ENCODE data around the gene HIF1A.

Gene HIF1A

GRCh38 chr14:61673305-61673704 is 22.0 kb upstream of the HIF1A start:
- Histone ChIP-seq H3K9me3 (ENCODE audit: control insufficient read depth, low read length) (no peaks in the 10 kb centered on the region), H3K4me3 (ENCODE audit: extremely low read depth, insufficient read depth, low read length, poor library complexity, severe bottlenecking) (no peak overlapping the region), H3K4me1 (ENCODE audit: control insufficient read depth, insufficient read depth, low read length, poor library complexity, severe bottlenecking) (peaks cover 10% of the 10 kb centered on the region), H3K27ac (ENCODE audit: low read depth, low read length, severe bottlenecking) (no peak overlapping the region), H3K36me3 (ENCODE audit: control insufficient read depth, insufficient read depth, low read length) (no peaks in the 10 kb centered on the region)
- no CpG with 5 or more reads among the region's 5 CpGs for WGBS, 2 experiments (ENCODE audit: insufficient coverage in 2 of 2)

DNA sequence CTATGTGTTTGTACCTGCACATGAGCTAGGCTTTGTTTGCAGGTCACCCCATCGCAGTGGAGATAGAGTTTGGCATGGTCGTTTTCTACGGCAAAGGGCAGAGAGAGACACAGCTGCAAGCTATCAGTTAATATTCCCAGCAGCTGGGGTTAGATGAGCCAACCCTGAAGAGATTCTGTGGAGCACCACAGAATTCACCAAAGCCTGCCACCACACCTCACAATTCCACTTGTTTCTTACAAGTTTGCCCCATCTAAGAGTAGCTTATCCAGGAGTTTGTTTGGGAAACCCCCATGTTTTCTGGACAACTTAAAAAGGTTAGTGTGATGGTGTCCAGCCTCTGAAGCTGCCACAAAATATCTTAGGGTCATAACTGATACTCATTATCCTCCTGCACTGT is 20.0 kb upstream of the HIF1A start:
- Histone ChIP-seq H3K4me3 (ENCODE audit: extremely low read depth, insufficient read depth, low read length, poor library complexity, severe bottlenecking) (no peak overlapping the region), H3K36me3 (ENCODE audit: control insufficient read depth, insufficient read depth, low read length) (no peaks in the 10 kb centered on the region), H3K9me3 (ENCODE audit: control insufficient read depth, low read length) (no peaks in the 10 kb centered on the region), H3K27ac (ENCODE audit: low read depth, low read length, severe bottlenecking) (no peak overlapping the region), H3K4me1 (ENCODE audit: control insufficient read depth, insufficient read depth, low read length, poor library complexity, severe bottlenecking) (peaks cover 6% of the 10 kb centered on the region)
- WGBS, 2 experiments (ENCODE audit: insufficient coverage in 2 of 2): 89% methylated on average over 3 of the region's 3 CpGs; no CpG with 5 or more reads in 1 of the 2 experiments

DNA sequence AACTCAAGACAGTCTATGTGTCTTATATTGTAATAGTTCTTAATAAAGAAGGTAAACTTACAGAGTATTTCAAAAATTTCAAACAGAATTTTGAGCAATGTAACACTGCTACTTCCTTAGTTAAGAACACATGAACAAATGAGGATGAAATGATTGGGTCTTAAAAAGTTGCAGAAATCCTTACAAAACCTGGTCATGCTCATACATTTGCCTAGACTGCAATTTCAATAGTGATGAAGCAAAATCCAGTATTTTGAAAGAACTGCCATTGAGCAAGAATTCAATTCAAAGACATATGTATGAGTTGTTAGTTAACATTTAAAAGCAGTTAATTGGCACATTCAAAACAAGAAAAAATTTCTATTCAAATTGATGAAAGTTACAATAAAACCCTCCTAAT is 17.8 kb upstream of the HIF1A start:
- H3K4me1 ChIP-seq (ENCODE audit: control insufficient read depth, insufficient read depth, low read length, poor library complexity, severe bottlenecking): peaks cover 6% of the 10 kb centered on the region
- no peak overlapping the region for H3K27ac ChIP-seq (ENCODE audit: low read depth, low read length, severe bottlenecking)
- H3K9me3 ChIP-seq (ENCODE audit: control insufficient read depth, low read length): no peaks in the 10 kb centered on the region
- no peaks in the 10 kb centered on the region for H3K36me3 ChIP-seq (ENCODE audit: control insufficient read depth, insufficient read depth, low read length)
- no peak overlapping the region for H3K4me3 ChIP-seq (ENCODE audit: extremely low read depth, insufficient read depth, low read length, poor library complexity, severe bottlenecking)

DNA sequence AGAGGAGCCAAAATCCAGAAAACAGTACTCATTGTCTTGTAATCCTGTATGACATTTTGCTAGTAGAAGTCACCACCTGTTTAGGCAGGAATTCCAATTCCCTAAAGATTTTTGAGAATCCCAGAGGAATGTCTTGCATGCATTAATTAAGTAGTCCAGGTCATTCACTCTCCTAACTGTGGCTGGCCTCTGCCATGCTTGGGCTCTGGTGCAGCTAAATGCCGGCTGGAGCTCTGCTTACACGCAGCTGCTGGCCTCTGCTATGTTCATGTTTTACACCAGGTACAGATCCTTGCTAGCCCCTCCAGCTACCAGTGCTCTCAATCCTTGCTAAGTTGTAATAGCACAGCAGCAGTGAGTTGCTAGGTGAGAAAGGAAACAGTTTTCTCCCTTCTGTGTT is 16.3 kb upstream of the HIF1A start:
- H3K36me3 ChIP-seq (ENCODE audit: control insufficient read depth, insufficient read depth, low read length): no peaks in the 10 kb centered on the region
- H3K27ac ChIP-seq (ENCODE audit: low read depth, low read length, severe bottlenecking): peak overlapping the region; percentile 55
- H3K4me3 ChIP-seq (ENCODE audit: extremely low read depth, insufficient read depth, low read length, poor library complexity, severe bottlenecking): no peak overlapping the region
- no peaks in the 10 kb centered on the region for H3K9me3 ChIP-seq (ENCODE audit: control insufficient read depth, low read length)
- H3K4me1 ChIP-seq (ENCODE audit: control insufficient read depth, insufficient read depth, low read length, poor library complexity, severe bottlenecking): no peaks in the 10 kb centered on the region
- WGBS, 2 experiments (ENCODE audit: insufficient coverage in 2 of 2): 16 to 35% methylated on average over 2 of the region's 2 CpGs

DNA sequence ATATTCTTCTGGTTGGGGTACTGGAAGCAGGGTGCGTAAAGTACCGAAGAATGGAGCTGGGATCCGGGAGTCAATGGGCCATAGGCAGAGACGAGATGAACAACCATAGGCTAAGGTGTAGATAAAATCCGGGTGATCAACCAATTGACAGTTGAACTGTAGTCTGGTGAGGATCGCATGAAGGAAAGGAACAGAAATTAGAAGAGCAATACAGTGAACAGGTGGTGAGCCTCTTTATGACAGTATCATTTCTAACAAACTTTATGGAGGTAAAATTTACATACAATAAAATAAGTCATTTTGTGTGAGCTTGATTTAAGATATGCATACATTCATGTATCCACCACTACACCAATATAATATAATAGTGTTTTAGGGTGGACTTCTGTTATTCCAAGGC is 13.9 kb upstream of the HIF1A start:
- WGBS, 2 experiments (ENCODE audit: insufficient coverage in 2 of 2): 97 to 98% methylated on average over 6 of the region's 6 CpGs
- Histone ChIP-seq H3K9me3 (ENCODE audit: control insufficient read depth, low read length) (no peaks in the 10 kb centered on the region), H3K27ac (ENCODE audit: low read depth, low read length, severe bottlenecking) (no peak overlapping the region), H3K4me3 (ENCODE audit: extremely low read depth, insufficient read depth, low read length, poor library complexity, severe bottlenecking) (no peak overlapping the region), H3K36me3 (ENCODE audit: control insufficient read depth, insufficient read depth, low read length) (no peaks in the 10 kb centered on the region), H3K4me1 (ENCODE audit: control insufficient read depth, insufficient read depth, low read length, poor library complexity, severe bottlenecking) (no peaks in the 10 kb centered on the region)

DNA sequence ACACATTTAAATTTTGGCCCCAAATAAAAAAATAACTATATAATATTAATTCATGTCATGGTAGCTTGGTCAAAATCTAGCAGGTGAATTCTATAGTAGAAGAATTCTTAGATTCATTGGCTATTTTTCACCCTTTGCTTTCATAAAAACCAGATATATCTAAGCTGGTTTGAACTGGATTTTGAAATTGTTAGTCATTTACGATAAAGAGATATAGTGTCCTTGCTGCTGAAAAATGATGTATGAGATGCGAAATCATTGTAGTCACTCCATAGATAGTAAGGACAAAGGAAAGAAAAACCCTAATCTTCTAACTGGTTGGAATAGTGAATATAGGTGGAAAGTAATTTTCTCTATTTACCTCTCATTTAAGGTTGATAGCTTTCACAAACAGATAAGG is 12.2 kb upstream of the HIF1A start:
- no peak overlapping the region for H3K4me3 ChIP-seq (ENCODE audit: extremely low read depth, insufficient read depth, low read length, poor library complexity, severe bottlenecking)
- H3K36me3 ChIP-seq (ENCODE audit: control insufficient read depth, insufficient read depth, low read length): no peaks in the 10 kb centered on the region
- no peak overlapping the region for H3K27ac ChIP-seq (ENCODE audit: low read depth, low read length, severe bottlenecking)
- no CpG with 5 or more reads among the region's 2 CpGs for WGBS, 2 experiments (ENCODE audit: insufficient coverage in 2 of 2)
- H3K9me3 ChIP-seq (ENCODE audit: control insufficient read depth, low read length): no peaks in the 10 kb centered on the region
- H3K4me1 ChIP-seq (ENCODE audit: control insufficient read depth, insufficient read depth, low read length, poor library complexity, severe bottlenecking): no peaks in the 10 kb centered on the region

DNA sequence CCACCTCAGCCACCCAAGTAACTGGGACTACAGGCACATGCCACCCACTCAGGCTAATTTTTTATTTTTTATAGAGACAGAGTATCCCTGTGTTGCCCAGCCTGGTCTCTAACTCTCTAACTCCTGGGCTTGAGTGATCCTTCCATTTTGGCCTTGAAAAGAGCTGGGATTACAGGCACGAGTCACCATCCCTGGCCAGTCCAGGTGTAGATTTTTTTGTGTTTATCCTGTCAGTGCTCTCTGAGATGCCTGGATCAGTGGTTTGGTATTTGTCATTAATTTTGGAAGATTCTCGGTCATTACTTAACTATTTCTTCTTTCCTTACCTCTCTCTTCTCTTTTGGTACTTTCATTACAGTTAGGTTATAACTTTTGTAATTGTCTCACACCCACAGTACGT is 5.3 kb upstream of the HIF1A start:
- H3K27ac ChIP-seq (ENCODE audit: low read depth, low read length, severe bottlenecking): no peak overlapping the region
- H3K4me1 ChIP-seq (ENCODE audit: control insufficient read depth, insufficient read depth, low read length, poor library complexity, severe bottlenecking): peaks cover 5% of the 10 kb centered on the region
- no peaks in the 10 kb centered on the region for H3K36me3 ChIP-seq (ENCODE audit: control insufficient read depth, insufficient read depth, low read length)
- no peaks in the 10 kb centered on the region for H3K9me3 ChIP-seq (ENCODE audit: control insufficient read depth, low read length)
- WGBS, 2 experiments (ENCODE audit: insufficient coverage in 2 of 2): 100% methylated on average over 1 of the region's 3 CpGs
- H3K4me3 ChIP-seq (ENCODE audit: extremely low read depth, insufficient read depth, low read length, poor library complexity, severe bottlenecking): no peak overlapping the region

GRCh38 chr14:61690982-61691381 is 4.3 kb upstream of the HIF1A start:
- H3K4me1 ChIP-seq (ENCODE audit: control insufficient read depth, insufficient read depth, low read length, poor library complexity, severe bottlenecking): peaks cover 5% of the 10 kb centered on the region
- H3K9me3 ChIP-seq (ENCODE audit: control insufficient read depth, low read length): no peaks in the 10 kb centered on the region
- H3K27ac ChIP-seq (ENCODE audit: low read depth, low read length, severe bottlenecking): peak overlapping the region; percentile 61
- 50 to 80% methylated on average over 1 of the region's 2 CpGs for WGBS, 2 experiments (ENCODE audit: insufficient coverage in 2 of 2)
- H3K4me3 ChIP-seq (ENCODE audit: extremely low read depth, insufficient read depth, low read length, poor library complexity, severe bottlenecking): no peak overlapping the region
- no peaks in the 10 kb centered on the region for H3K36me3 ChIP-seq (ENCODE audit: control insufficient read depth, insufficient read depth, low read length)

DNA sequence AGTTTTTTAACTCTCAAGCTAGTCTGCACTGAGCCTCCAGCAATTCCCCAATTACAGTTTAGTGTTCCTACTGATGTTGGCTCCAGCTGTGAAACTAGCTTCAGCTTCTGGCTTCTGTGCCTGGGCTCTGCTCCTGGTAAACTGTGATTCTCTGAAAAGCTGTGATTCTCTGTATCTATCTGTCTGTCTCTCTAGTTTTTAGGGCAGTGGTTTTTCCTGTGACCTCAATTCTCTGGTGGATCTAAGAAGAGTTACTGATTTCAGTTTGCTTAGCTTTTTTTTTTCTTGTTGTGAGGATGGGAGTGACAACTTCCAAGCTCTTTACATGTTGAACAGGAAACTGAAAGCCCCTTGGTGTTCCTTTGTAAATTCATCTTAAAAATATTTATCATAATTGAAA is 3.8 kb upstream of the HIF1A start:
- peak overlapping the region; percentile 61 for H3K27ac ChIP-seq (ENCODE audit: low read depth, low read length, severe bottlenecking)

GRCh38 chr14:61694039-61694438 is 1.3 kb upstream of the HIF1A start:
- H3K4me3 ChIP-seq (ENCODE audit: extremely low read depth, insufficient read depth, low read length, poor library complexity, severe bottlenecking): no peak overlapping the region
- H3K36me3 ChIP-seq (ENCODE audit: control insufficient read depth, insufficient read depth, low read length): peaks cover 4% of the 10 kb centered on the region
- 95 to 100% methylated on average over 4 of the region's 6 CpGs for WGBS, 2 experiments (ENCODE audit: insufficient coverage in 2 of 2)
- H3K9me3 ChIP-seq (ENCODE audit: control insufficient read depth, low read length): no peaks in the 10 kb centered on the region
- no peak overlapping the region for H3K27ac ChIP-seq (ENCODE audit: low read depth, low read length, severe bottlenecking)
- peaks cover 10% of the 10 kb centered on the region for H3K4me1 ChIP-seq (ENCODE audit: control insufficient read depth, insufficient read depth, low read length, poor library complexity, severe bottlenecking)

More for the DNA sequence above, 3.8 kb upstream of the HIF1A start:
- no peaks in the 10 kb centered on the region for H3K36me3 ChIP-seq (ENCODE audit: control insufficient read depth, insufficient read depth, low read length)
- H3K4me3 ChIP-seq (ENCODE audit: extremely low read depth, insufficient read depth, low read length, poor library complexity, severe bottlenecking): no peak overlapping the region
- H3K9me3 ChIP-seq (ENCODE audit: control insufficient read depth, low read length): no peaks in the 10 kb centered on the region
- H3K4me1 ChIP-seq (ENCODE audit: control insufficient read depth, insufficient read depth, low read length, poor library complexity, severe bottlenecking): peaks cover 5% of the 10 kb centered on the region

GRCh38 chr14:61695695-61696527 is 598 bp downstream of the HIF1A start:
- peaks cover 11% of the 10 kb centered on the region for H3K36me3 ChIP-seq (ENCODE audit: control insufficient read depth, insufficient read depth, low read length)
- peaks cover 13% of the 10 kb centered on the region for H3K4me1 ChIP-seq (ENCODE audit: control insufficient read depth, insufficient read depth, low read length, poor library complexity, severe bottlenecking)
- WGBS, 2 experiments (ENCODE audit: insufficient coverage in 2 of 2): 0 to 1% methylated on average over 32 to 49 of the region's 70 CpGs
- no peaks in the 10 kb centered on the region for H3K9me3 ChIP-seq (ENCODE audit: control insufficient read depth, low read length)
- peak overlapping the region; percentile 95 for H3K27ac ChIP-seq (ENCODE audit: low read depth, low read length, severe bottlenecking)
- H3K4me3 ChIP-seq (ENCODE audit: extremely low read depth, insufficient read depth, low read length, poor library complexity, severe bottlenecking): peak overlapping the region; percentile 67
